ENCODE results near the gene IGLON5.

The IGLON5 gene

DNA sequence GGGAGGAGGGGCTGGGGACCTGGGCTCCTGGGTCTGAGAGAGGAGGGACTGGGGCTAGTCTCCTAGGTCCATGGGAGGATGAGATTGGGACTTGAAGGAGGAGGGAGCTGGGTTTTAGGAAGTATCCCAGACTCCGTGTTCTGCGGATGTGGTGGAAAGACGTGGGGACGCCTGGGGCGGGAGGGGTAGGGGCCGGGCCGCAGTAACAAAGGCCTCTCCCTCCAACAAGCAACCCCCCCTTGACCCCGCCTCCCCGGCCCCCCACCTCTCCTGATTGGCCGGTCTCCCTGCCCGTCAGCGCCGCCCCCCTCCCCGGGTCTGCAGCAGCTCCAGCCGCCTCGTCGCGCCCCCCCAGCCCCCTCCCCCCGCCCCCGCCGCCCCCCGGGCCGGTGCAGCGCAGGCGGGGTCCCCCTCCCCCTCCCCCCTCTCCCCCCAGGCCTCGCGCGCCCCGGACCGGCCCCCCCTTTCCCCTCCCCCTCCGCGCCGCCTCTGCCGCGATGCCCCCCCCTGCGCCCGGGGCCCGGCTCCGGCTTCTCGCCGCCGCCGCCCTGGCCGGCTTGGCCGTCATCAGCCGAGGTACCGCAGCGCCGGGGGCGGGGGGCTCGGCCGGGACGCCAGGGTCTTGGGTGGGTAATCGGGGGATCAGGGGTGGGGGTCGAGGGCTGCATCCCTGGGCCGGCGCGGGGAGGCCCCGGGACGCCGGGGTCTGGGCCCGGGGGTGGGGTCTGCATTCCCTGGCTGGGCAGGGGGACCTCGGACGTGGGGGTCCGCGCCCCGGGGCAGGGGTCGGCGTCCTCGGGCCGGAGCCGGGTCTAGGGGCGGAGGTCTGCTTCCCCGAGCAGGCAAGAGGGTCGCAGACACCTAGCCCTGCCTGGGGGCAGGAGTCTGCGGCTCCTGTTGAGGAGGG lies at the start of gene IGLON5:
TSS of gene IGLON5 (plus strand) at position 294 of the 907 bp plus-strand sequence. CDS start at position 498, 204 bp downstream.
- no peak for DNase-seq

- DNase-seq: no peak
Measured at GRCh38 chr19:51263808-51264207, 47.6 kb upstream of the IGLON5 start.

DNA sequence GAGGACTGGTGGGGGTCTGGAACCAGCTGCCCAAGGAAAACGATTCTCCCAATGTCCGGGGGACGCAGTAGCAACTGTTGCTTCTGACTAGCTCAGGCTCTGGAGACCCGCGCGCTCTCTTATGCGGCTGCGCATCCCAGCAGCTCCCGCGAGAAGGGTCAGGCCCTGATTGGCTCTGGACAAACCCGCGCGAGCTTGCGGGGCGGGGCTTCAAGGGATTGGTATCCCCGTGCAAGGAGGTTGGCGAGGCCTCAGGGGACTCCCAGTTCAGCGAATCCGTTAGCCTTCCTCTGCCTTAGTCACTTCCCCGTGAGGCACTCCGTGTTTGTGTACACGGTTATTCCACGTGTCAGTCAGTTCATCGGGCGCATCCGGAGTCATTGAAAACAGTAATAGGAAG lies 40.4 kb upstream of the IGLON5 start:
- no peak for DNase-seq

DNA sequence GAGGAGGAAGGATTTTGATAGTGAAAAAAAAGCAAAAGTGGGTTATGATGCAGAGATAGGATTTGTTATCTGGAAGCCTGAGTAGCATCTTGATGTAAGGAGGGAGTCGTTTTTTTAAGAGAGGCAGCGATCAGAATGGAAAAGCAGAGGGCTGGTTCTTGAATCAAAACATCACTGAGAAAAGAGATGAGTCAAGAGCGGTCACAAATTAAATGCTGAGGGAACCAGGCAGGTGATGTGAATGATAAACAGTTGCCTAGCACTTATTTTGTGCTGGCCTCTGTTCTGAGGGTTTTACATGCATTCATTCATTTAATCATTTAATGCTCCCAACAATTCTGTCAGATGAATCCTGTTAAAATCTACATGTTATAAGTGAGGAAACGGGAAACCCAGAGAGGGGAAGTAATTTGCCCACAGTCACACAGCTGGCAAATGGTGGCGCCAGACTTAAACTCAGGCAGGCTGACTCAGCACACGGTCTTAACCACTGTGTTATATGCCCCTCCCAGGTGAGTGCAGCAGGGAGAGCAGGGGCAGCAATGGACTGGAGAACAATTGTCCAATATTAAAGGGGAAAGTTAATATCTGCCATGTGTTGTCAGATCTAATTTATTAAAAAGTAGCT lies 39.1 kb upstream of the IGLON5 start:
- no peak for DNase-seq

GRCh38 chr19:51274049-51274770 lies 37.2 kb upstream of the IGLON5 start:
- no peak for DNase-seq

- DNase-seq: no peak
Measured at GRCh38 chr19:51277112-51277511, 34.3 kb upstream of the IGLON5 start.

DNA sequence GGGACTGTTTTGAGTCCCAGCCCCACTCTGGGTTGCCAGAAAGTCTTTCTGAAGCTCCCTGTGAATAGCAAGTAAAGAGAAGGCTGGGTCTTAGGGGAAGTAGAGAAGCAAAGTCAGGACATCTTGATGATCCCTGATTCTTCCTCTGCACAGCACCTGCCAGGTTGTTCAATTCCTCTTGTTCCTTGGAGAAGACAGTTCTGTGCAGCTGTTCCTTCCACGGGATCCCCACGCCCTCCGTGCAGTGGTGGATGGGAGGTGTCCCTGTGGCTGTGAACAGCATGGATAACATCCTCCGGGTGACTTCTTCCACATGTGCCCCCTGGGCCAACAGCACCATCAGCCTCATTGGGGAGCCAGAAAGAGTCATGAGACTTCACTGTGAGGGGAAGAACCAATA lies 29.1 kb upstream of the IGLON5 start:
- no peak for DNase-seq

- no peak for DNase-seq
Measured at GRCh38 chr19:51285682-51286081, 25.8 kb upstream of the IGLON5 start.

DNA sequence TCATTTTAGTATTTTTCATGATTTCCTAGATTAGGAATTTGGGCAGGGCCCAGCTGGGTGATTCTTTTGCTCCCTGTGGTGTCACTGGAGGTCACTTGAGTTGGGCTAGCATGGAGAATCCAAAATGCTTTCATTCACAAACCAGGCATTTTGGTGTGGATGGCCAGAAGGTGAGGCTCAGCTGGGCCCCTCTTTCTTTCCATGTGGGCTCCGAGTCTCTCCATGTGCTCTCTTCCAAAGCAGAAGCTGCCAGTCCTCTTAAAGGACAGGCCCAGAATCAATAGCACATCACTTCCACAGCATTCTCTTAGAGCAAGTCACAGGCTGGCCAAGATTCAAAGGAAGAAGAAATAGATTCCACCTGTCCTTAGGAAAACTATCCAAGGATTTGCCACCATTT lies 21.8 kb upstream of the IGLON5 start:
- no peak for DNase-seq

GRCh38 chr19:51292971-51293370 lies 18.5 kb upstream of the IGLON5 start:
- DNase-seq: no peak

DNA sequence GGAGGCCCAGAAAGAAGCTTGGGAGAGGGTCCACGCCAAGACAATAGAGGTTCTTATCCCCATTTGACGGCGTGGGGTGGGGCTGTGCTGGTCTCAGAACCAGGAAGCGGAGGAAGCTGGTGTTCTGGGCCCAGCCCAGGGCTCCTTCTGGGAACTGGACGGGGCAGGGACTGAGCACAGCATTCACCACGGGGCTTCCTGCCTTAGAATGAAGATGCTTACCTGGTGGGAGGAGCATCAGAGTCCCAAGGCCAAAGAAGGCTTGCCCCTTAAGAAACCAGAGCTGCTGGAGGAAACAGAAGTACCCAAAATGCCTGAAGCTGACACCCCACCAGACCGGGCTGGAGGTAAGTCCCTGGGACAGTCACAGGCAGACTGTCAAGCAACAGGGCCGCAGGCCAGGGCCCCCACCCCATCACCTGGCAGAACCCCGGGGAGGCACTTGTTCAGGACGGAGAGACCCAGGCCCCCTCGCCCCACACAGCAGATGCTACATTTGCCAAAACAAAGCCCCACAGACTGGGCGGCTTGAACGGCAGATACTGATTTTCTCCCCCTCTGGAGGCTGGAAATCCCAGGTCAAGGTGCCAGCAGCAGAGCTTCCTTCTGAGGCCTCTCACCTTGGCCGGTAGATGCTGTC lies 17.8 kb upstream of the IGLON5 start:
- DNase-seq: no peak

DNA sequence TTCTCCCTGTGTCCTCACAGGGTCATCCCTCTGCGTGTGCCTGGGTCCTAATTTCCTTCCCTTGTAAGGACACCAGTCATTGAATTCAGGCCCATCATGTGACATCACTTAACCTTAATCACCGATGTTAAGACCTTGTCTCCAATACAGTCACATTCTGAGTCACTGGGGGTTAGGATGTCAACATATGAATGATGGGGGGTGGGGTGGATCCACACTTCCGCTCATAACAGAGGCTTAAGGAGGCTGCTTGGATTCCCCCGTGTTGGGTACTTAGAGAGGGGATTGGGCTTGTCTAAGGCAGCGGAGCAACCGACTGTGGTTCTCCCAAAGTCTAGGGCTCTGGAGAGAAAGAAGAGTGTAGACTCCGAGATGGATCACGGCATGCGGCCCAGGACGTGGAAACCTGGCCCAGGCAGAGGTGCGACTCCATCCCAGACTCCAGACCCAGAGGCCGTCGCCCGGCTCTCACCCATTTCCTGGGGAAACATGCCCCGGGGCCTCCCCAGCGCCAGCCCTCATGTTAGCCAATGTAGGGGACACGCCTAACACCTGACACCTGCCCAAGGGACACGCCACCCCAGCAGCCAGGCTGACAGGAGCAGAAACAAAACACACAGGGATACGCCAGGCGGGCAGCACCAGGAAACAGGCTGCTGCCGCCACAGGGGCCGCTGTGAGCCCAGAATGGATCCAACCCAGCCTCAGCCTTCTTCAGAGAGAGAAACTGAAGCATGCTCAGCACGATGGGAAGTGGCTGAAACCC lies 17.1 kb upstream of the IGLON5 start:
- DNase-seq: no peak

DNA sequence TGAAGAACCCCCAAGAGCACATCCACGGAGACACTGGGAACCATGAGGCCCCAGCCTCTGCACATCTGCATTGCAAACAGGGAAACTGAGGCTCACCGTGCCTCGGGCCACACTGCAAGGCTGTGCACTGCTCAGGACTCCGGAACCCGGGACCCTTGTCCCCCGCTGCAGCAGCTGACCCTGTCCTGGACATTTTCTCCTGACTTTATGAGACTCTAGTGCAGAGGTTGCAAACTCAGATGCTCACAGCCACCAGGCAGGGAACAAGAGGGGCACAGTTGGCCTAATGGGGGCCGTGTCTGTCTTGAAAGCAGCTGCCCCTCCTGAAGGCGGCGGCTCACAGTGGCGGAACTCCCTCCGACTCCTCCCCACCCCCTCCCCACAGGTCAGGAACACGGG lies 16.5 kb upstream of the IGLON5 start:
- no peak for DNase-seq

DNA sequence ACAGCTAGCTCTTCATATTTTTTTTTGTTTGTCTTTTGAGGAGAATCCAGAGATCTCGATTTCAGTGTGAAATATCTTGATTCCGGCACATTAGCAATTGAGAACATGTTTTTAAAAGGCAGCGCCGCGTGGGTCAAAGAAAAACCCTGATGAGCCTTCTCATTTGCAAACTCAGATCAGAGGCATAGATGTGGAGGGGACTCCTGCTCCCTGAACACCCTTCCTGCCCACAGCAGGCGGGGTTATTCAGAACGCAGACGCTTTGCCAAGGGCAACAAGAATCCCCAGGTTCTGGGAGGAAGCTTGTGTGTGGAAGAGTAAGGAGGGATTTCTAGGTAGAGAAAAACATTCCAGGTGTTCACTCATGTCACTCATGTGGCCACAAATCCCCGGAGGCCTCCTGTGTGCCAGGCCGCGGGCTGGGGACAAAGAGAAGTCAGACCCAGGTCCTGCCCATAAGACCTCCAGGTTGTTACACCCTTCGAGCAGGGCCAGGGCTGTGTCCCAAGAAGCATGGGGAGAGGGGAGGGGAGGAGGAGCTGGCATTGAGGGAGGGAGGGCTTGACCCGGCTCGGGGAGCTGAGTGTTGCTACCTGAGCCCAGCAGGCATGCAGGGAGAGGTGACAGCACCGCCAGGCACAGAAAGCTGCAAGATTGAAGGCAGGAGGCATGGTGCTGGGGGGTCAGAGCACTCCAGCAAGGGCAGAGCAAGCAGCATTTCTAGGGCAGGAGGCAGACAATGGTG lies 15.9 kb upstream of the IGLON5 start:
- DNase-seq: no peak

DNA sequence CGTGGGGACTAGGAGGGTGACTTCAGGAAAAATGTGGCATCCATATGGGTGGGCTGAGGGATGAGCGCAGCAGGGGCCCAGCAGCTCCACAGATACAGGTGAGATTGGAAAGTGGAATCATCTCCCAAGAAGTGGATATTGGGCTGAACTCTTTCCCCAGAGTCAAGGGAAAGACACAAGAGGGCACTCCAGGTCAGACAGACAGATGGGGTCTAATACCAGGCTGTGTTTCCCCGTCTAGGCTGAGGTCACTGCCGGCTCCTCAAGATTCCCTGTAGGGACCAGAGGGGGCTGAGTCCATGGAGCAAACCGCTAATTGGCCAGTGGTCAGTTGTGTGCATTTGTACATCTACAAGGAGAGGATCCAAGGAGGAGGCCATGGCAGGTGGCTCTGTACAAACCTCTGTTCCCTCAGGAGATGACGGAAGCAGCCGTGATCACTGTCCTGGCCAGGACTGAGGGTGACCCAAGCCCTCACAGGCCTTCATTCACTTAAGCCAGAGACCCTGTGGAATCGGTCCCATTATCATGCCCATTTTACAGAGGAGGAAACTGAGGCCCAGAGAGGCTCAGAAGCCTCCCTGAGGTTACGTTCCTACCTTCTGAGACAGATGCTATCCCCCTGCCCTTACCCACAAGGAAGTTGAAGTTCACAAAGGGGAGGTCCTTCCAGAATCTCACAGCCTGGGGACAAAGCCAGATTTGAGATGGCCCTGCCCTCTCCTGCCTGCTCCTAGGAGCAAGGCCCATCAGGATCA lies 14.9 kb upstream of the IGLON5 start:
- DNase-seq: no peak

DNA sequence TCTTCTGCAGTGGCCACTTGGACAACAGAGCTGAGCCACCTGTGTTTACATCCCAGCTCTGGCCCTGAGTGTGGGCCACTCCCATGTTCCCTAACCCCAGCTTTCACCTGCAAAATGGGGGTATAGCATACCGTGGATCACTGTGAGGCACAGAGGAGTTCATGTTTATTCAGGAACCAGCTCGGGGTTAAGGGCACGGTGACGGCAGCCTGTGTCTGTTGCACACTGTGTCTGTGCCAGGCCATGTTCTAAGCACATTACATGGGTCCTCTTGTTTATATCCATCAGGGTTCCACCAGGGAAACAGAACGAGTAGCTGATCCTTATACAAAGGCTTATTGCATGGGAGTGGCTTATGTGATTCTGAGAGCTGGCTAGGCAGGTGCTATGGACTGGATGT lies 14.0 kb upstream of the IGLON5 start:
- no peak for DNase-seq

- DNase-seq: no peak
Measured at GRCh38 chr19:51301266-51301665, 10.2 kb upstream of the IGLON5 start.

GRCh38 chr19:51305479-51305878 lies 6.0 kb upstream of the IGLON5 start:
- DNase-seq: no peak

GRCh38 chr19:51316688-51317087 lies 5.2 kb downstream of the IGLON5 start:
- DNase-seq: no peak

GRCh38 chr19:51317376-51317775 lies 5.9 kb downstream of the IGLON5 start:
- DNase-seq: no peak

- no peak for DNase-seq
Measured at GRCh38 chr19:51317968-51318367, 6.5 kb downstream of the IGLON5 start.
